Measurements from ENCODE around the gene PPP2R1A. TPM values are rescaled to one million over a fixed set of nuclear protein-coding genes. Genes with fewer than 3 reads are reported as not detected.

Gene PPP2R1A
- total RNA-seq (2014; rRNA removed; shearing (Covaris generic)): 162 and 195 TPM in 2 replicates
- 139 and 184 TPM in 2 replicates for polyA plus RNA-seq (2015; cell fraction: cytosol; rRNA removed)
- 165 and 174 TPM in 2 replicates for polyA plus RNA-seq (2015; cell fraction: nucleus; rRNA removed)

GRCh38 chr19:52189735-52190486 is at the start of gene PPP2R1A:
Gene PPP2R1A, plus strand, starts transcription at chr19:52190052. Its CDS starts 45 bp downstream, at chr19:52190097.
- DNase-seq (ENCODE audit: low read depth): peak; percentile 100

- no peak for DNase-seq (ENCODE audit: low read depth)
These were observed 48.6 kb upstream of the PPP2R1A start for GRCh38 chr19:52141203-52141602.

- DNase-seq (ENCODE audit: low read depth): peak; percentile 15
These were observed 47.8 kb upstream of the PPP2R1A start for GRCh38 chr19:52142001-52142595.

- no peak for DNase-seq (ENCODE audit: low read depth)
These were observed 41.6 kb upstream of the PPP2R1A start for GRCh38 chr19:52148256-52148655.

- no peak for DNase-seq (ENCODE audit: low read depth)
These were observed 34.1 kb upstream of the PPP2R1A start for GRCh38 chr19:52155596-52156359.

- DNase-seq (ENCODE audit: low read depth): no peak
These were observed 19.5 kb upstream of the PPP2R1A start for GRCh38 chr19:52170304-52170703.

- DNase-seq (ENCODE audit: low read depth): no peak
These were observed 19.0 kb upstream of the PPP2R1A start for GRCh38 chr19:52170863-52171320.

GRCh38 chr19:52171321-52172169 is 18.3 kb upstream of the PPP2R1A start, which contains the start of gene ZNF836:
Gene ZNF836, minus strand, starts transcription at chr19:52171621. Its CDS starts 3,549 bp downstream, at chr19:52168072.
- peak; percentile 6 for DNase-seq (ENCODE audit: low read depth)

GRCh38 chr19:52172347-52172746 is 17.5 kb upstream of the PPP2R1A start:
- DNase-seq (ENCODE audit: low read depth): no peak

- DNase-seq (ENCODE audit: low read depth): no peak
These were observed 13.3 kb upstream of the PPP2R1A start for GRCh38 chr19:52176574-52176973.

- no peak for DNase-seq (ENCODE audit: low read depth)
These were observed 2.4 kb upstream of the PPP2R1A start for GRCh38 chr19:52187407-52187806.

- peak; percentile 3 for DNase-seq (ENCODE audit: low read depth)
These were observed 774 bp upstream of the PPP2R1A start for GRCh38 chr19:52188822-52189734.

- DNase-seq (ENCODE audit: low read depth): no peak
These were observed 838 bp downstream of the PPP2R1A start for GRCh38 chr19:52190487-52191293.

GRCh38 chr19:52191389-52191788 is 1.5 kb downstream of the PPP2R1A start:
- DNase-seq (ENCODE audit: low read depth): no peak

GRCh38 chr19:52191951-52192350 is 2.1 kb downstream of the PPP2R1A start:
- no peak for DNase-seq (ENCODE audit: low read depth)

- DNase-seq (ENCODE audit: low read depth): no peak
These were observed 6.6 kb downstream of the PPP2R1A start for GRCh38 chr19:52196256-52196967.

- no peak for DNase-seq (ENCODE audit: low read depth)
These were observed 8.1 kb downstream of the PPP2R1A start for GRCh38 chr19:52197964-52198363.

GRCh38 chr19:52198678-52199077 is 8.8 kb downstream of the PPP2R1A start:
- no peak for DNase-seq (ENCODE audit: low read depth)

All from HT1080 (cell line).